ENCODE data around the gene MYOF.
"Not testable (repeated sequence)": the region's sequence is repeated elsewhere in the genome, so short reads cannot be mapped to it uniquely, and the experiment has no call there.

The MYOF gene

DNA sequence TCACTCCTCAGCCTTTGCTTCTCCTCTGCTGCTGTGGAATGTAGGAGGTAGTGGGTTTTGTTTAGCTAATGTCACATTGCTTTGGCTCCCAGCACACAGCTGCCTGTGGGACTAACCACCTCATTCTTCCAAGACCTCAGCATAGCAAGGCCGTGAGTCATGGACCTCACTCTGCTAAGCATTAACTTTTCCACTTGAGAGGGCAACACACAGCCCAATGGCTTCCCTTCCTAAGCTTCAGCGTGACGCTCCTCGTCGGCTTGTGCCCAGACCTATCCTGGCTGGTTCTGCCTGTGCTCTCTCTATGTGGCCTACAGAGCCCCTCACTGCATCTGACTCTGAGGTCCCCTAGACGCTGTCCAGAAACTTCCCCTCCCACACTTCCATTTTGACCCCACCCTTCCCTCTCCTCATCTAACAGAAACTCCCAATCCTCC lies 23.3 kb downstream of the MYOF start:
- DNase-seq (ENCODE audit: low read depth in 3 of 3, low spot score in 1 of 3): no peak

DNA sequence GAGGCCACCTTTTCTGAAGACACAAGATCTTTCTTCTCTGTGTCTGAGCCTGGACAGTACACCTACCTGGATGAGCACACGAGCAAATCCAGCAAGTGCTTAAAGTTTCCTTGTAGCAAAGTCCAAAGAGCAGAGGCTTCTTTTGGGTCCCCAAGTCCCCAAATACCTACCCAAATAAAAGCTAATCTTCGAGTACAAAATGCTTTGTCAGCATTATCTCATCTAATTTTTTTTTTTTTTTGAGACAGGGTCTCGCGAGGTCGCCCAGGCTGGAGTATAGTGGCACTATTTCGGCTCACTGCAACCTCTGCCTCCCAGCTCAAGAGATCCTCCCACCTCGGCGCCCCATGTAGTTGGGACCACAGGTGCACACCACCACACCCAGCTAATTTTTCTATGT lies 24.6 kb downstream of the MYOF start:
- DNase-seq (ENCODE audit: low read depth in 3 of 3, low spot score in 1 of 3): no peak

DNA sequence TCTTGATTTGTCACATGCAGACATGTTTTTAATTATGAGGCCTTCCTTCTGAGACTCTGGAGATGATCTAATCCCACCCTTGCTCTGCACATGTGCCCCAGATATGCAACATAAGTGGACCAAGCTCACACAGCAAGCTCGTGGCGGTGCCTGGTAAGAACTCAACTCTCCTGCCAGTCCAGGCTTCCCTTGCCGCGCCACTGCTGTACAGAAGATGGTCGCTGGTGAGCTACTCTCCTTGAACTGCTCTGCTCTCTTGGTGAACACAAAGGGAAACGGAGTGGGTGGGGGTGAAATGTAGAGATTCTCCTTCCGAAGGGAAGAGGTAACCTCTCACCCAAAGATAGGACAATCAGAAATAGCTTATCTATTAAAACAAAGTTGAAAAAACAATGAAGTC lies 25.7 kb downstream of the MYOF start:
- DNase-seq (ENCODE audit: low read depth in 3 of 3, low spot score in 1 of 3): no peak

DNA sequence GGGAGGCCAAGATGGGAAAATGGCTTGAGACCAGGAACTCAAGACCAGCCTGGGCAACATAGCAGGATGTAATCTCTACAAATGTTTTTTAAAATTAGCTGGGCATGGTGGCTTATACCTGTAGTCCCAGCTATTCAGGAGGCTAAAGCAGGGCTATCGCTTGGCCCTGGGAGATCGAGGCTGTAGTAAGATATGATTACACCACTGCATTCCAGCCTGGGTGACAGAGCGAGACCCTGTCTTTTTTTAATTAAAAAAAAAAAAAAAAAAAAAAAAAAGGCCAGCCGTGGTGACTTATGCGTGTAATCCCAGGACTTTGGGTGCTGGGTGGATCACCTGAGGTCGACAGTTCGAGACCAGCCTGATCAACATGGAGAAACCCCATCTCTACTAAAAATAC lies 27.4 kb downstream of the MYOF start:
- DNase-seq (ENCODE audit: low read depth in 3 of 3, low spot score in 1 of 3): no peak

DNA sequence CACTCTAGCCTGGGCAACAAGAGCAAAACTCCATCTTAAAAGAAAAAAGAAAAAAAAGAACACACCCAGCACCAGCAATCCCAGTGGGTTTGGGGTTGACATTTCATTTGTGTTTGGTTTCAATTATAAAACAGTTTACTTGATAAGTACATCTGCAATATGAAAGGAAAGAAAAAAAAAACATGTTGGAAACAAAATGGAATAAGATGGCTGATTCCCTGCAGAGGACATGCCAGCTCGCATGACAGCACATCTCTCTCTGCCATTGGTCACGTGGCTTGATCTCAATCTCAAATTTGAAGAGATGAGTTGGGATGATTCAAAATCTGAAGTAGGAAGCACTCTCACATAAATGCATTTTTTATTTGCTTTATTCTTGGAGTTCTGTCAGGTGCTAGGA lies 28.0 kb downstream of the MYOF start:
- DNase-seq (ENCODE audit: low read depth in 3 of 3, low spot score in 1 of 3): no peak

DNA sequence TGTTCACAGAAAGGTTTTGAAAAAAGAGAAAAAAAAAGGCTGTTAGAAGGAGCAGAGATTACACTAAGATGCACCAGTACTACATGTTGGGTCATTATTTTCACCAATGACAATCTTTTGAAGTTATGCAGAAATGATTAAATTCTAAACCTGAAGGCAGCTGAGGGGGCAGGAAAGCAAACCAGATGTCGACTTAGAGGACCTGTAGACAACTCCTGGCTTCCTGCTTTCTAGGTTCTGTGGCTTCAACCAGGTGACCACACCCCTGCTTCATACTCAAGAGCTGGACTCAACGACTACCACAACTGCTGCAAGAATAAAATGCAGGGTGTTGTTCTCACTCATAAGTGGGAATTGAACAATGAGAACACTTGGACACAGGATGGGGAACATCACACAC lies 30.0 kb downstream of the MYOF start:
- DNase-seq (ENCODE audit: low read depth in 3 of 3, low spot score in 1 of 3): no peak

DNA sequence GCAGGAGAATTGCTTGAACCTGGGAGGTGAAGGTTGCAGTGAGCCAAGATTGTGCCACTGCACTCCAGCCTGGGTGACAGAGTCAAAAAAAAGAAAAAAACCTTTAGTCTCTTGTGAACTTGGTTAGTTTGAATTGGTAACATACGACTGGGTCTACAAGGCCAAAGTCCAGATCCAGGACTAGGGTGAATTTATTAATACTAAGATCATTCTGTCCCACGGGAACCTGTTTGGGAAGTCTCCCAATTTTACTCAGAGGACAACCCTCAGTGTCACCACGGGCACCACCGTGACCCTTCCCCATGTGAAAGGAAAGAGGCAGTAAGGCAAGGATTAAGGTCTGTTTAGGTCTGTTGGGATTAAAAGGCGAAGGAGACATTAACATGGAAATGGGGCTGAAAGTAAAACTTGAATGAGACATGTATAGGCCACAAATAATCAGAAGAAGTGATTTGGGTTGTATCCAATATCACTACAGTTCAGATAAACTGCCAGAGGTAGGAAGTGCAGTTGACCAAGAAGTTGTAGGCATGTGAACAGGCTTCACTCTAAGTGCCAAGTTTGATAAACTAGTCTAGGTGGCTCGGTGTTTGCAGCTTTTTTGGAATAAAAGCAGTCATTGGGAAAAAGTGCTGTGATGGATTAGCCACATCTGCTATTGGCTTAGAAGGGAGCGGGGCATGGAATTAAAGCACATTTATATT lies 30.7 kb downstream of the MYOF start:
- DNase-seq (ENCODE audit: low read depth in 3 of 3, low spot score in 1 of 3): no peak

DNA sequence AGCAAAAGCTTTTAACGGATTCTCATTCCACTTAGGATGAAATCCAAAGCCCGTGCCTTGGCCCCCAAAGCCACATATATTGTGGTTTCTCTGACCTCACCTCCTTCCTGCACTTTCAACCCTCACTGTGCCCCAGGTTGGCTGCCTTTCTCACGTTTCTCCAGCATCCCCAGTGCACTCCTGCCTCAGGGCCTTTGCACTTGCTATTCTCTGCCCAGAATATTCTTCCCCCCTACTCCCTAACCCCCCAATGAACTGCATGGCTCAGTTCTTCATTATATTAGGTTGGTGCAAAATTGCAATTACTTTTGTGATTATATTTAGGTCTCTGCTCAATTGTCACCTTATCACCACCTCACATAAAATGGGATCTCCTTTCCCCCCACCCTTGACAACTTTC lies 34.2 kb downstream of the MYOF start:
- DNase-seq (ENCODE audit: low read depth in 3 of 3, low spot score in 1 of 3): no peak

DNA sequence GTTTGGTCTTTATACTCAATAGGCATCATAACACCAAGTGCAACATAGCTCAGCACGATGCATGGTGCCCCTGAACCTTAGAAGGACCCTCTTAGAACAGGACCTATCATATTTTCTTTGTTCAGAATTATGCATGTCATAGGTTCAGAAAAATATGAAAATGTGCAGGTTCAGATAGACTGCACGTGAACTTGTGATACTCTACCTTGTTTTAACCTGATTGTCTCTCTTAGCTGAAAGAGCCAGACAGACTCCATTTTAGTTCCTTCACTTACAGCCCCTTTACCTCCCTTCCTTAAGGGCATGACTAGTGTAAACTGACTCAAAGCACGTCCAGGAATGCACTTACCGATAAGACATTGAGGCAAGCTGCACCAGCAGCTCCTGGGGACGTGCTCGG lies 35.1 kb downstream of the MYOF start:
- DNase-seq (ENCODE audit: low read depth in 3 of 3, low spot score in 1 of 3): no peak

DNA sequence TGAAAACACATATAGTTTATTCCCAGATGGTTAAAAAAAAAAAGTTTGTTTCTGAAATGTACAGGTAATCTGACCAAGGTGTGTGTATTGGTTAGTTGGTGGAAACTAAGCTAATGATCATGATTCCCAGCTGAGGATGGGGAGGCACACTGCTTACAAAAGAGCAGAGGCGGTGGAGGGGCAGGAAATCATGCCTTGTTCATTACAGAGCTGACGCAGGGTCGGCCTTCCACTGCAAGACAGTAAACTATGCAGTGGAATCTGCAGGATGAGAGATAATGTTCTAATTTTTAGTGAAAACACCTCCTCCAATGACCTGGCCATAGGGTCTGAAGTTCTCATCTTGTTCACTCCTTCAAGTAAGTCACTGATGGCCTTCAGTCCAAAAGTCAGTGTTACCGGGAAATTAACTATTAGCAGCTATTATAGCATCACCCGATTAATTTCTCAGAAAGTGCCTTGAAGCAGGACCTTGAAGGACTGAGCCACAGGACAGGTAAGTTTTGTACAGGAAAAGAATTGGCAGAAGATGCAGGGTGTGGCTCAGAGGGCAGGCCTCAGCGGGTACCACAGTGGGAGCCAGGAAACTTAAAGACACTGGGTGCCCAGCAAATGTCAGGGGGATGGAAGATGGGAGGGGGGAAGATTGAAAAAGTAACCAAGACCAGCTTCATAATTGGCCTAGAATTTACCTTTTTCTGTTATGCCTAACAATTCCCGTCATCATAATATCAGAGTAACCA lies 36.0 kb downstream of the MYOF start:
- no peak for DNase-seq (ENCODE audit: low read depth in 3 of 3, low spot score in 1 of 3)

DNA sequence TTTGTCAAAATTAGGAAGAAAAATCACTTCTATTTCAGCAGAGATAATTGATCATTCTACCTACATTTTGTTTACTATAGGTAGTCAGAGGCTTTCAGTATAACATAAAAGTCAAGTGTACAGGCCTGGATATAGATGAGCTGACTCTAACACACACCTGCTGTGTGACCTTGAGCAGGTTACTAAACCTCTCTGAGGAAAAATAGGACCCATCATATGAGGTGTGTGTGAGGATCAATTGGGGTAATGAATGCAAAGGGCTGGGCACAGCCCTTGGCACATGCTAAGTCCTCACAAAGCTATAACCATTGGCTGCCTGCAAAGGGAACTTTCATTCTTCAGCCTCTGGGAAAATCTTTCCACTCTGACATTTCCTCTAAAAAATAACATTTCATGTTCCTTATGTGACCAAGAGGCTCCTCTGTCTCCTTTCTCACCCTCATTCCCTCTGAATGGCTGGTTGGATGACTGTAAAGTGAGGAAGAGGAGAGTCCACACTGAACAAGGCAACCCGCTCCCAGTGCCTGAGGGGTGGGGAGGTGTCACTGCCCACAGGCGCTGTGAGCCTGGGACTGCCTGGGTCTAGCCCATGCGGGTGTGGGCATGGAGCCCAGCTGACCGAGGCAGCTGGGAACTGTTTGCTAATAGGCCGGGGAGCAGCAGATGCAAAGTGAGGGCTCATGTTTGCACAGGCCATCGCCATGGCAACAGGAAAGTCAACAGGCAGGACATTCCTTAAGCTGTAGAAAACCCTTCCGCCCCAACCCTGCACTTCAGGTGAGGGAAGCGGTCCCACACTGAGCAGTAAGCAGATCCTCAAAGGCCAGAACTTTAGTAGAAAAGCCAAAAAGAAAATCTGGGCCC lies 36.8 kb downstream of the MYOF start:
- DNase-seq (ENCODE audit: low read depth in 3 of 3, low spot score in 1 of 3): no peak

DNA sequence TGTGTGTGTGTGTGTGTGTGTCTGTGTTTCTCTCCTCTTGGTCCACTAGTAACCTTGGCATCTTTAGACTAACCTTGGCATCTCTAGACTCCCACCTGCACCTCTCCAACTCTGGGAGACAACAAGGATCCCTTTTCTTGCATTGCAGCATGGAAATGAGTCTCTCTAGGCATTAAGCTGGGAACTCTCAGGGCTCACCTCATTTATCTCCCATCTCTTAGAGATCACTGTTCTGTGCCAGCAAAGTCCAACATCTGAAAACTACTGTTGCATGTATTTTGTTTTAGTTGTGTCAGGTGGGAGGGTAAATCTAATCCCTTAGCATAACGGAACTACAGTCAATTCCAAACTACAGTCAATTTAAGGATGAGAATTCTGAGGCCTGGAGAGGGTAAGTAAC lies 38.7 kb downstream of the MYOF start:
- no peak for DNase-seq (ENCODE audit: low read depth in 3 of 3, low spot score in 1 of 3)

DNA sequence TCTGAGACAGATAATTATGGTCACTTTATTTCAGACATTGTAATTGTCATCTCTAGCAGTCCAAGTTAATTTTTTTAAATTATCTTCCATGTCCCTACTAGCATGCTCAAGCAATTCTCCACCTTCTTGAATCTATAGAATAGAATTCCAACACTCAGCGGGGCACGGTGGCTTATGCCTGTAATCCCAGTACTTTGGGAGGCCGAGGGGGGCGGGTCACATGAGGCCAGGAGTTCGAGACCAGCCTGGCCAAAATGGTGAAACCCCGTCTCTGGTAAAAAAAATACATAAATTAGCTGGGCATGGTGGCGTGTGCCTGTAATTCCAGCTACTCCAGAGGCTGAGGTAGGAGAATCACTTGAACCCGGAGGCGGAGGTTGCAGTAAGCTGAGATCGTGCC lies 39.4 kb downstream of the MYOF start:
- DNase-seq (ENCODE audit: low read depth in 3 of 3, low spot score in 1 of 3): not testable (repeated sequence)

DNA sequence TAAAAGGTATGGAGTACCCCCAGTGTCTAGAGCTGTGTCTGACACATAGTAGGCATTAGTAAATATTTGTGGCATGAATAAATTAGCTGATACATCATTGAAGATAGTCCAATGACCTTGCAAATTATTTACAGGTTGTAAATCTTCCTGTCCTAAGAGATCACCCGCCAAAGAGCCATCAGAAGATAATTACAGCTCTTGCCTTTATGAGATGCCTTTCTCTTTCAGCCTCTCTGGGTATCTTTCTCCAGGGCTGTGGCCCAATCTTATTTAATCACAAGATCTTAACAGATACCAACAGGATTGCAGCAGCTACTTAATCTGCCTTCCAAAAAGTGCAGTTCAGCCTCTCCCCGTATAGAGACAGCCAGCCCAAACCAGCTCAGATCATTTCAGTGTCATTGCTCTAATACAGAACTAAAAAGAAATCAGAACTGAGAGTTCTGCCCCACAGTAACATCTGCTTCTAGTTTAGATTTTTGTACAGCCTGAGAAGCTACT lies 41.5 kb downstream of the MYOF start:
- no peak for DNase-seq (ENCODE audit: low read depth in 3 of 3, low spot score in 1 of 3)

DNA sequence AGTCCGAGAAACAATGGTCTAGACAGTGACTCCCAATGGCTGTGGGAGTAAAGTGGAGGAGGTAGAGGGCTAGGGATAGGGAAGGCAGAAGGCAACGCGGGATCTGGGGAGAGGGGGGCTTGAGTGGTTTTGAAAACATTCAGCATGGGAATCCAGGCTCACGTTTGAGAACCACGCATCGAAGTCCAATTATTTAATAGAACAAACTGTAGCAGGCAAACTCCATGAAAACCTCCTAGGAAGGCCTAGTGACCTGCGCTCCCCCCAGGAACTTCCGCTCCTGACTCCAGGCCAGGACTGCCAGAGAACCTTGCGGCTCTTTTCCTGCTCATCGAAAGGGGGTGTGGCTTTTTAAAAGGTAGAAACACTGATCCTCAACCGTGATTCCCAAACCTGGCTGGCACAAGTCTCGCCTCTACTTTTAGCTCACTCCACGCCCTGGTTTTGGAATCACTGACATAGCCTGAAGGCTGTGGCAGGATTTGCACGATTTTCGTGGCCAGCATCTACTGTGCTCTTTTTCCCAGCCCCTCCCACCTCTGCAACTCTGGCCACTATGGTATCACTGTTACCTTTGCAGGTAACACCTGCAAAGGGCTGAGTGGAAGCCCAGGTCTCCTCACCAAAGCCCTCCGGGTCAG lies 43.4 kb downstream of the MYOF start:
- no peak for DNase-seq (ENCODE audit: low read depth in 3 of 3, low spot score in 1 of 3)

DNA sequence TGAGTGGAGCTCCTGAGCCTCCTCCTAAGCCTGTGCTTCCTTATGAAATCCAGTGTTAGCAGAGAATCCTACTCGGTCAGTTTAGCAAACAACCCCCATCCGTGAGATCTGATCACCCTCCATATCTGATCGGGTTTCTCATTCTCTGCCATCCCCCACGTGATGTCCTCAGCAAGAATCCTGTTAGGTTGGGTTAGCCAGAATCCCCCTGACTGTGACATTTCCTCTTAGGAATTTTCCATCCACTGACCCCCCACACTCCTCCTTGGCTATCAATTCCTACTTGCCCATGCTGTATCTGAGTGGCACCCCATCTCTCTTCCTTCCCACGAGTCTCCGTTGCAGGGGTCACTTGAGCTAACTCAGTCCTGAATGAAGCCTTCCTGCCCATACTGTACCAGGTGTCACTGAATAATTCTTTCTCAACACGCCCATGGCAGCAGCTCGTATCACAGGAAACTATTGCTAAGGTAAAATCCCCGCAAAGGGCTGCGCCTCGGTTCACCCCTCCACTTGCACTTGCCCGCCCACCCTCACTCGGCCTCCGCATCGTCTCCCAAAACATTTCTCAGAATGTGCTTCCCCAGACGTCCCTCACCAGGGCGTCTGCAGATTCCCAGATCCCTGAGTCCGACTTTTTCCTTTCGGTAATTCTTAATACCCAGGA lies 44.1 kb downstream of the MYOF start:
- no peak for DNase-seq (ENCODE audit: low read depth in 3 of 3, low spot score in 1 of 3)

DNA sequence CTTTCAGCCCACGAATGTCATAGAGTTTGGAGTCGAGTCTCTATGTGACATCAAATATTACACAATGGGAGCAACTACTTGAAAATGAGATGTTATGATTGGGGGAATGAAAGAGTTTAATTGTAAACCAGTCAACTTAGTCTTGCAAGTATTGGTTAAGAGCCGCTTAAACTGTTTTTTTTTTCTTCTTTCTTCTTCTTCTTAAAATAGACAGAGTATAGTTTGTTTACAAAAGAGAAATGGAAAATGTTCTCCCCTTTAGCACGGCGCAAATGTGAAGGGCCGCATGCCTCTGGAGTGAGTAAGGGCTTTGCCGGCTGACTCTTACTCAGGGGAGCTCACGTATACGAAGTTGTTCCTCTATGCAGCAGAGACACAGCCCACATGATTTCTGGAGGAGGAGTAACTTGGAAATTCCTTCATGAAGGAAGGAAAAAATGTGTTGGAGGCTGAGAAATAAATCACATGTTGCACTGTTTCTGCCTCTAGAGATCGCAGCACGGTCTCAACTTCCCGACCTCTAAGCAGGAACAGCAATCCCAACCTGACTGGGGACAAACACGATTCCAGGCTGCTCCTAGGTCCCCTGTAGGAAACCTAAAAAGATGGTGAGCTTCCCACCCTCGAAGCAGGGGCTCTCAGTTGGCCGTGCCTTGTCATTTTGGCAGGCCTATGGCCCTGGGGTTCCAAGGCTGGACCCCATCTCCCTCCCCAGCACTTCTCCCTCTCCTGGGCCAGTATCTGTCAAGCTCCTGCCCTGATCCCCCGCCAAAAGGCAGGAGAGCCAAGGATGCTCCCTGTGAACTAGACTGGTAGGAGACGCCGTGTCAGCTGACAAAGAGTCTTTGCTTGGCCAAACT lies 44.8 kb downstream of the MYOF start:
- DNase-seq (ENCODE audit: low read depth in 3 of 3, low spot score in 1 of 3): no peak

DNA sequence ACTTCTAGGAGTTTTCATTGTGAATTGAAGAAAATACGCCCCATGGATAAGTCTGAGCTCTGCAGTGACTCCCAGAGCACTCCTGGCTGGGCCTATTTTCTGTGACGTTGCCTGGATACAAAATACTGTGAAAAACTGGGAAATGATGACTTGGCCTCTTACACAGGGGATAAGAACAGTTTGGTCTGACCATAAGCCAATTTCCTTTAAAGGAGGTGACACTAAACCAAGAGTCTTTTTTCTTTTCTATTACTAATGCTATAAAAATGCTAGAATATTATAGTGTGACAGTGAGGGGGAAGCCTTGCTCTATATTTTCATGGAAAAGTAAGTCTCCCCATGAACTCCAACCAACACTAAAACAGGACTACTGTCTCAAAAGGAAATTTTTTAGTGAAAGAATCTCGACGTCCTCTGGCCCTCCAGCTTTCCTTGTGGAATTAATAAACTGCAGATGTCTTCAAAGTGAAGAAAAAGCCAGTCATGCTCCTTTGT lies 45.5 kb downstream of the MYOF start:
- DNase-seq (ENCODE audit: low read depth in 3 of 3, low spot score in 1 of 3): no peak

DNA sequence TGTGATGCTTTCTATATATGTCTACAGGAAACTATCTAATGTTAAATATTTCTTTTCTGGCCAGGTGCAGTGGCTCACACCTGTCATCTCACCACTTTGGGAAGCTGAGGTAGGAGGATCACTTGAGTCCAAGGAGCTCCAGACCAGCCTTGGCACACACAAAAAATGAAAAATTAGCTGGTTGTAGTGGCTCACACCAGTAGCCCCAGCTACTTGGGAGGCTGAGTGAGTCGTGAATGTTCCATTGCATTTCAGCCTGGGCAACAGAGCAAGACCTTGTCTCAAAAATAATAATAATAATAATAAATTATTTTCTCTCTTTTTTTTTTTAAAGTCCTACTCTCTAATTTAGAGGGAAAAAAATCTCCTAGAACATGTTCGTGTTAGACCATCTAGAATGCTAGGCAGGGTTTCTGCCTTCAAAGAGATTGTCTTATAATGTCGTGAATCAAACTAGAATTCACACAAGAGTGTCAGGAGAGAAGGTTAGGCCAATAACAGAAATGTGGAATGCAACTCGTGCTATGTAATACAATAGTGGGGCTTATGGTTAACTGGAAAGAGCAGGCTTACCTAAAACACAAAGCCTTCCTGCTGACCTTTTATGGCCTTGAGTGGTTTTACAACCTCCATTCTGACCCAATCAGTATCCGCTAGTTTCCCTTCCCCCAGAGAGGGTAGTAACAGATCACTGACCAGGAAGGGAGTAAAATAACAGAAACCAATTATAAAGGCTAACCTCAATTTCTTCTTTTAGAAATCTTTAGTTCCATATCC lies 46.3 kb downstream of the MYOF start:
- DNase-seq (ENCODE audit: low read depth in 3 of 3, low spot score in 1 of 3): no peak
